Astrocyte (in vitro differentiated cells and primary cell): ENCODE data around the gene GDF3. TPM values are rescaled to one million over a fixed set of nuclear protein-coding genes. Genes with fewer than 3 reads are reported as not detected.
"Not testable (repeated sequence)": the region's sequence is repeated elsewhere in the genome, so short reads cannot be mapped to it uniquely, and the experiment has no call there.

Experiments
- DNase-seq: peaks from one replicate; pipeline ENCODE4 v3.0.0-alpha.2; 2010; ENCODE audit warnings: low read depth
- FAIRE-seq: peaks from 2 replicates; lab custom pipeline; 2011; peaks lifted over from hg19 to GRCh38; lab: Jason Lieb, UNC
- H2AFZ ChIP-seq: 2 replicates; pipeline ENCODE4 v1.6.0; 2012; ENCODE audit warnings: low read depth, low read length, inconsistent platforms
- H3K27ac ChIP-seq: 2 replicates; pipeline ENCODE4 v1.5.1; 2011; ENCODE audit warnings: low read depth, low read length, inconsistent platforms
- H3K27me3 ChIP-seq: 2 replicates; pipeline ENCODE4 v1.6.0; 2011; ENCODE audit warnings: low read length, inconsistent platforms; ENCODE audit not compliant: insufficient read depth
- H3K36me3 ChIP-seq: 2 replicates; pipeline ENCODE4 v1.5.1; 2011; ENCODE audit warnings: low read length, inconsistent platforms; ENCODE audit not compliant: insufficient read depth
- H3K4me1 ChIP-seq: 2 replicates; pipeline ENCODE4 v1.5.1; 2011; ENCODE audit warnings: low read length, inconsistent platforms; ENCODE audit not compliant: insufficient read depth
- H3K4me2 ChIP-seq: 2 replicates; pipeline ENCODE4 v1.6.0; 2012; ENCODE audit warnings: low read length, inconsistent platforms
- H3K4me3 ChIP-seq: 2 replicates; pipeline ENCODE4 v1.5.1; 2011; ENCODE audit warnings: low read depth, mild to moderate bottlenecking, low read length, inconsistent platforms; ENCODE audit not compliant: insufficient read depth
- H3K79me2 ChIP-seq: 2 replicates; pipeline ENCODE4 v1.6.0; 2012; ENCODE audit warnings: mild to moderate bottlenecking, low read length, inconsistent platforms; ENCODE audit not compliant: insufficient read depth
- H3K9ac ChIP-seq: 2 replicates; pipeline ENCODE4 v1.6.0; 2012; ENCODE audit warnings: mild to moderate bottlenecking, low read length, inconsistent platforms
- H3K9me3 ChIP-seq: 2 replicates; pipeline ENCODE4 v1.5.1; 2012; ENCODE audit warnings: low read depth, mild to moderate bottlenecking, low read length, inconsistent platforms; ENCODE audit not compliant: insufficient read depth
- H4K20me1 ChIP-seq: 2 replicates; pipeline ENCODE4 v1.6.0; 2012; ENCODE audit warnings: low read length, inconsistent platforms; ENCODE audit not compliant: insufficient read depth
- H3K27ac Mint-ChIP-seq: one replicate; pipeline ENCODE4 v1.8.0; 2021; ENCODE audit warnings: mild to moderate bottlenecking, mixed read lengths; ENCODE audit not compliant: unreplicated experiment
- H3K27me3 Mint-ChIP-seq: one replicate; pipeline ENCODE4 v1.8.0; 2021; ENCODE audit warnings: low read depth, mixed read lengths; ENCODE audit not compliant: unreplicated experiment
- H3K36me3 Mint-ChIP-seq: one replicate; pipeline ENCODE4 v1.8.0; 2021; ENCODE audit warnings: low read depth, mixed read lengths; ENCODE audit not compliant: unreplicated experiment
- H3K4me1 Mint-ChIP-seq: one replicate; pipeline ENCODE4 v1.8.0; 2021; ENCODE audit warnings: low read depth, mixed read lengths; ENCODE audit not compliant: unreplicated experiment
- H3K4me3 Mint-ChIP-seq: one replicate; pipeline ENCODE4 v1.8.0; 2021; ENCODE audit warnings: mild to moderate bottlenecking, moderate library complexity, mixed read lengths; ENCODE audit not compliant: unreplicated experiment
- H3K9me3 Mint-ChIP-seq: one replicate; pipeline ENCODE4 v1.8.0; 2021; ENCODE audit warnings: mild to moderate bottlenecking, mixed read lengths; ENCODE audit not compliant: unreplicated experiment
- EZH2 ChIP-seq: IDR thresholded peaks from 2 replicates; pipeline ENCODE4 v1.6.1; 2012; ENCODE audit warnings: mild to moderate bottlenecking, low read length, inconsistent platforms; ENCODE audit not compliant: insufficient read depth
- total RNA-seq: library from RNA; stranded (reverse); gene quantifications from 2 replicates; pipeline ENCODE4 v1.2.1, GENCODE V29; 2021
- TF ChIP-seq, protein P1 (sequence below): IDR thresholded peaks from 2 replicates; pipeline ENCODE4 v1.5.1; 2011; ENCODE audit warnings: low read depth, mild to moderate bottlenecking, inconsistent platforms, low read length, moderate library complexity; ENCODE audit not compliant: insufficient read depth

The GDF3 gene
- total RNA-seq, 1 donor from 2014 or later: not detected

DNA sequence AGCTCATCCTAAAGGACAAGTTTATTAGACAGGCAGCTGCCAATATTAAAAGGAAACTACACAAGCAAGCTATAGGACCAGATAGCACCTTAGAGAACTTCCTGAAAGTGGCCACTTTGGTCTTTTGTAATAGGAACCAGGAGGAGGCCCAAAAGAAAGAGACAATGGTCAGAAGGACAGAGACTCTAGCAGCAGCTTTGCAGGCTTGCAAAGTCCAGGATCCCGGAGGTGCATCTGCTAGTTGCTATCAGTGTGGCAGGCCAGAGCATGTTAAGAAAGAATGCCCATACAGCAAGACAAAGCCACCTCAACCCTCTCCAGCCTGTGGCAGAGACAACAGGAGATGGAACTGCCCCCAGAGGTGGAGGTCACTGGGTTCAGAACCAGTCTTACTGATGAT lies 53.3 kb downstream of the GDF3 start:
- Histone ChIP-seq H3K4me3 (no peak overlapping the region), H3K4me2 (no peak overlapping the region)

DNA sequence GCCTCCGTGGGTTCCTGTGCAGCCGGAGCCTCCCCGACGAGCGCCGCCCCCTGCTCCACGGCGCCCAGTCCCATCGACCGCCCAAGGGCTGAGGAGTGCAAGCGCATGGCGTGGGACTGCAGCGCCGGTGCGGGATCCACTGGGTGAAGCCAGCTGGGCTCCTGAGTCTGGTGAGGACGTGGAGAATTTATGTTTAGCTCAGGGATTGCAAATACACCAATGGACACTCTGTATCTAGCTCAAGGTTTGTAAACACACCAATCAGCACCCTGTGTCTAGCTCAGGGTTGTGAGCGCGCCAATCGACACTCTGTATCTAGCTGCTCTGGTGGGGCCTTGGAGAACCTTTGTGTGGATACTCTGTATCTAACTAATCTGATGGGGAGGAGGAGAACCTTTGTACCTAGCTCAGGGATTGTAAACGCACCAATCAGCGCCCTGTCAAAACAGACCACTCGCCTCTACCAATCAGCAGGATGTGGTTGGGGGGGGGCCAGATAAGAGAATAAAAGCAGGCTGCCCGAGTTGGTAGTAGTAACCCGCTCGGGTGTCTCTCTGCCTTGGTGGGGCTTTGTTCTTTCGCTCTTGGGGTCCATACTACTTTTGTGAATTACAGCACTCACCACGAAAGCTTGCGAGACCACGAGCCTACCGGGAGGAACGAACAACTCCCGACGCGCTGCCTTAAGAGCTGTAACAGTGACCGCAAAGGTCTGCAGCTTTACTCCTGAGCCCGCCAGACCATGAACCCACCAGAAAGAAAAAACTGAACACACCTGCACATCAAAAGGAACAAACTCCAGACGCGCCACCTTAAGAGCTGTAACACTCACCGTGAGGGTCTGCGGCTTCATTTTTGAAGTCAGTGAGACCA lies 55.2 kb downstream of the GDF3 start:
- not testable (repeated sequence) for H3K4me3 ChIP-seq, H3K4me1 ChIP-seq, H4K20me1 ChIP-seq, H3K79me2 ChIP-seq, H3K4me3 Mint-ChIP-seq, H3K27ac ChIP-seq, H3K4me2 ChIP-seq, H3K27me3 ChIP-seq, DNase-seq, H3K9me3 ChIP-seq, H3K9me3 Mint-ChIP-seq, H3K27ac Mint-ChIP-seq, H3K36me3 ChIP-seq, H3K9ac ChIP-seq, FAIRE-seq, H2AFZ ChIP-seq, H3K4me1 Mint-ChIP-seq, H3K36me3 Mint-ChIP-seq
- peaks cover 13% of the 10 kb centered on the region for H3K27me3 Mint-ChIP-seq

More for the DNA sequence above, 53.3 kb downstream of the GDF3 start:
- Histone ChIP-seq H3K27me3 (peaks cover 2% of the 10 kb centered on the region), H3K9ac (no peak overlapping the region), H2AFZ (no peak overlapping the region), H3K27ac (no peak overlapping the region), H3K36me3 (no peaks in the 10 kb centered on the region), H3K4me1 (peaks cover 4% of the 10 kb centered on the region), H3K79me2 (no peaks in the 10 kb centered on the region), H4K20me1 (no peaks in the 10 kb centered on the region), H3K9me3 (no peaks in the 10 kb centered on the region)
- Mint-ChIP-seq H3K4me3 (no peak overlapping the region), H3K36me3 (no peaks in the 10 kb centered on the region), H3K4me1 (peaks cover 3% of the 10 kb centered on the region), H3K27me3 (peaks cover 13% of the 10 kb centered on the region), H3K9me3 (no peaks in the 10 kb centered on the region), H3K27ac (no peak overlapping the region)
- DNase-seq (no peak), FAIRE-seq (no peak)
- TF ChIP-seq, protein P1, sequence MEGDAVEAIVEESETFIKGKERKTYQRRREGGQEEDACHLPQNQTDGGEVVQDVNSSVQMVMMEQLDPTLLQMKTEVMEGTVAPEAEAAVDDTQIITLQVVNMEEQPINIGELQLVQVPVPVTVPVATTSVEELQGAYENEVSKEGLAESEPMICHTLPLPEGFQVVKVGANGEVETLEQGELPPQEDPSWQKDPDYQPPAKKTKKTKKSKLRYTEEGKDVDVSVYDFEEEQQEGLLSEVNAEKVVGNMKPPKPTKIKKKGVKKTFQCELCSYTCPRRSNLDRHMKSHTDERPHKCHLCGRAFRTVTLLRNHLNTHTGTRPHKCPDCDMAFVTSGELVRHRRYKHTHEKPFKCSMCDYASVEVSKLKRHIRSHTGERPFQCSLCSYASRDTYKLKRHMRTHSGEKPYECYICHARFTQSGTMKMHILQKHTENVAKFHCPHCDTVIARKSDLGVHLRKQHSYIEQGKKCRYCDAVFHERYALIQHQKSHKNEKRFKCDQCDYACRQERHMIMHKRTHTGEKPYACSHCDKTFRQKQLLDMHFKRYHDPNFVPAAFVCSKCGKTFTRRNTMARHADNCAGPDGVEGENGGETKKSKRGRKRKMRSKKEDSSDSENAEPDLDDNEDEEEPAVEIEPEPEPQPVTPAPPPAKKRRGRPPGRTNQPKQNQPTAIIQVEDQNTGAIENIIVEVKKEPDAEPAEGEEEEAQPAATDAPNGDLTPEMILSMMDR: no peak
- TF ChIP-seq EZH2: no peak

Other genes starting within 250 kb of the GDF3 start
- not detected in 2 replicates for gene CD163, start 192.0 kb downstream of the GDF3 start, total RNA-seq
- not detected in 2 replicates for gene APOBEC1, start 29.9 kb downstream of the GDF3 start, total RNA-seq
- not detected in 2 replicates for gene DPPA3, start 15.7 kb upstream of the GDF3 start, total RNA-seq
- not detected in 2 replicates for gene CLEC4C, start 51.6 kb upstream of the GDF3 start, total RNA-seq
- not detected in 2 replicates for gene NANOGNB, start 69.4 kb upstream of the GDF3 start, total RNA-seq
- 0.16 and 0.94 TPM in 2 replicates for gene NANOG, start 93.6 kb upstream of the GDF3 start, total RNA-seq
- 2.3 and 2.8 TPM in 2 replicates for gene SLC2A14, start 177.1 kb upstream of the GDF3 start, total RNA-seq
- gene SLC2A3, start 240.4 kb upstream of the GDF3 start, total RNA-seq: 178 and 389 TPM in 2 replicates